GM15510 (cell line): ENCODE data around the gene TOMT.

ENCODE experiments used
- POLR2A ChIP-seq: IDR thresholded peaks from 3 replicates; pipeline ENCODE4 v1.6.1; 2011; ENCODE audit warnings: borderline replicate concordance; ENCODE audit not compliant: insufficient read length; ENCODE audit errors: extremely low read depth

Gene TOMT

DNA sequence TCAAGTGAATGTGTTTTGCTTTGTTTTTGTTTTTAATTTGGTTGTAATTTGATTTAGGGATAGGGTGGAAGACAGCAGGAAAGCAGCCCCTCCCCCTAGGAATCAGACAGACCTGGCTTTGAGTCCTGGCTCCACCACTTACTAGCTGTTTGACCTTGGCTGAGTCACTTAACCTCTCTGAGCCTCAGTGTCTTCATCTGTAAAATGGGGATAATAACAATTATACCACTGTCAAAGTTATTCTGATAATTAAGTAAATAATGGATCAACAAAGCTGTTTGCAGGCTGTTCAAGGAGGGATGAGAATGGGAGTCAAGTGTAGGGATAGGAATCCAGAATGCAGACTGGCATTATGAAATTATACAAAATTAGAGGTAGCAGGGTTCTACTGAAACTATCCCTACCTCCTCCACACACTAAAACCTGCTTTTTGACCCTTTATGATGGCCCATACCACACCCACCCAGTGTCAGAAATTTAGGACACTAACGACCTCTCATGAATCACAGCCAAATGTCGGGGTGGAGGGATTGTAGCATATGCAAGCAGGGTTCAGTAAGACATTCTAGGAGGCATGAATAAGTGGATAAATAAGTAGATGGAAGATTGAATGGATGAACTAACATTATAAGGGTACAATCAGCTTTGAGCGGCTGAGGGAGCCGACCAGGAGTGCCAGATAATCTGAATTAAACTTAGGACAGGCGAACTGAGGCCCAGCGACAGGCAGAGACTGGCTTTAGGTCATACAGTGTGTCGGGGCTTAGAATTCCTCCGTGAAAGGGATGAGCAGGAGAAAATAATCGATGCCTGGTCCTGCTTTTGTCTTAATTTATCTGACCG lies 5.8 kb downstream of the TOMT start:
- TF ChIP-seq POLR2A: no peak

DNA sequence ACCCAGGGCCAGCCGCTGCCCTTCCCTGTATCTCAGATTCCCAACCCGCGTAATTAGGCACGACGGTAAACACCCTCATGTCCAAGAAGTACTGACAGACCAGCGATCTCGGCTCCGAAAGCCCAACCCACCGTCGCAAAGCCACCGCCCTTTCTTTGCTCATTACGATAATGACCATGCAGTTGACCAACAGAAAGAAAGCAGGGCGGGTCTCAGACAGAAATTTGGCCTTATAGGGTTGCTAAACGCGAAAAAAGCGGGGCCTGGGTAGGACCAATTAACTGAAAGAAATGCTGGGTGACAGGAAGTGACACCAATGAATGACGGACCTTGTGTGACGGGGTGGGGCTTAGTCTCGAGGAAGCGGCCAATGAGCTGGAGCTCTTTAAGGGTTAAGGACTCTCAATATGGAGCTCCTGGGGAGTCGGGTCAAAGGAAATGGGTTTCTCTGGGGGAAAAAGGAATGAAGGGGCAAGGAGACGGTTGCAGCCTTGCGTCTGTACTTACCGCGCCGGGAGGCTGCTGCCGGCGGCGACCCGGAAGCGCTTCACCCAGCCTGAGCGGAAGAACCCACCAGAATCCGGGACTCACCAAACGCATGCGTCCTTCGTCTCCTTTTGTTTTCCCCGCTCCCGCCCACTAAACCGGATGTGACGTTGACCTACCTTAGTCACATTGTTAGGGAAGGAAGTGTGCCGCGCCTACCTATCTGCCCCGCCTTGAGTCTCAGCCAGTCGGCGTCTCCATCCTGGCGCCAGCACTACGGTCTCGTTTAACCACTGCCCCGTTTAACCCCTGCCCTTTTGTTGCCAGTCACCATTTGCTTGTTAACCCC lies 6.6 kb downstream of the TOMT start, which contains the start of gene ANAPC15:
Gene ANAPC15 (minus strand): TSS at position 553 of the 835 bp plus-strand sequence. CDS start 1,419 bp downstream, outside the sequence.
- TF ChIP-seq POLR2A: peak; percentile 98

DNA sequence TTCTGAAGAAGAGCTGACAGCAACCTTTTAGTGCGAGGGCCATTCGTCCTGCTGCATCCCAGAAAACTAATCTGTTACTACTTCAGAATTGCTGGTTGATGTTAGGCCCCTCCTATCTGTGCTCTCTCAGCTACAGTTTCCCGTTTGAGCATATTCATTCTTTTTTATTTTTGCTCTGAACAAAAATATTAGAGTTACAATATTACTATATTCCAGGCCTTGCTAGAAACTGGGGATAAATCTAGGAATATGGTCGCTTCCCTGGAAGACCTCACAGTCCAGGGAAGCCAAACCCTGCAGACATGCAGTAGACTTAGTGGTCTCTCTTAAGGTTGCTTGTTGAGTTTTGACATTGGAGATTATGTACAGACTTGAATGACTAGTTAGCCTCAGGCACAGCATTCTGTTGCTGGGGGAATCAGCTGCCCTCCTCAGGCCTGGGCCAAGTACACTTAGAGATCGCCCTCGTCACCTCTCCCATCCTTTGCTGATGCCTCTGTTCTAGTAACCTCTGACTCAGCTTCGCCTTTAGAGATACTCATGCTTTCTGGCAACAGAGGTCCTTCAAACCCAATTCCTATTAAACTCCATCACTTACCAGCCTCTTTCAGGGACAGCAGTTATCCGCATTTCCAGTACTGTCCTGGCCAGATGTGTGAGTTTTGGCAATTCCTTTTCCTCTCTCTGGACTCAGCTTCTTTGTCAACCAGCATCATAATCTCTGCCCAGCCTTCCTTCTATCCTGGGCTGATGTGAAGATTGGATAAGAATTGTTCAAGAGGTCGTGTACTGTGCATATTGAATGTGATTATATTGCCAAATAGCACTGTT lies 7.5 kb downstream of the TOMT start:
- no peak for TF ChIP-seq POLR2A

DNA sequence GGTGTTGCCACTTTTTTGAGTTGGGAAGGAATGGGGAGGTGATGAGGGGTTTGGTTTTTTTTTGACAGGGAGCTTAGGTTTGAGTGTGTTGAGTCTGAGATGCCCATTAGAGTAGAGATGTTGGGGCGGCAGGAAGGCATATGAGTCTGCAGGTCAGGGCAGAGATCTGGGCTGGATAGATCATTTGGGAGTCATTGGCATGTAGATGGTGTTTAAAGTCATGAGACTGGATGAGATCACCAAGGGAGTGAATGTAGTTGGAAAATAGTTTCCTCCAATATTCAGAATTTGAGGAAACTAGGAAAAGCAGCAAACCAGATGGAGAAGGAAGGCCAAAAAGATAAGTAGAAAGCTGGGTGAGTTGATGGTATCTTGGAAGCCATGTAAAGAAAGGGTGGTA lies 8.8 kb downstream of the TOMT start:
- TF ChIP-seq POLR2A: no peak

DNA sequence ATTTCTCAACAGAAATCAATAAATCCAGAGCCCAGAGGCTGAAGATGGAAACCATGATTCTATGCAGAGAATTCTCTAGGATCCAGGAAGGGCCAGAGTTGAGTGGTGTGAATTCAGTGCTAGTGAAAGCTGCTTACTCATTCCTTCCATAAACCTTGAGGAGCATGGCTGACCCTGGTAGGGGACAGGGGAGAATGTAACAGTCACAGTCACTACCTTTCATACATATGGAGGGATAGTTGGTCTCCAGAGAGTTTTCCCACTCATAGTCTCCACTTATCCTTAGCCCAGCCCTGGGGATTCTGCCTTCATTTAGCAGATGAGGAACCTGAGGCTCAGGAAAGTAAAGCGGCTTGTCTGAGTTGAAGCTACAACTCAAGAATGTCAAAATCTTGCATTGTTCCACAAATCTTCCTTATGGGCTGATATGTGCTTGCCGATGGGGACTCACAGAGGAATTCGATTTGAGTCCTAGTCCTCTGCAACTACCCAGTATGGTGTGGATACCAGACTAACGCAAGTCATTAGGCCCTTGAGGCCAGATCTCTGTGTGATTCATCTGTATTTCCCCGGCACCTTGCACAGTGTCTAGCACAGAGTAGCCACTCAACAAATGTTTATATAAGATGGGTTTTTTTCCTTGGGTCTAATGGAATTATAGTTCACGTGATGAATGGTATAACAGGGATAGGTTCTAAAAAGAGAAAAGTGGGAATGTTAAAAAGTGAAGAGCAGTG lies 10.5 kb downstream of the TOMT start:
- TF ChIP-seq POLR2A: no peak

DNA sequence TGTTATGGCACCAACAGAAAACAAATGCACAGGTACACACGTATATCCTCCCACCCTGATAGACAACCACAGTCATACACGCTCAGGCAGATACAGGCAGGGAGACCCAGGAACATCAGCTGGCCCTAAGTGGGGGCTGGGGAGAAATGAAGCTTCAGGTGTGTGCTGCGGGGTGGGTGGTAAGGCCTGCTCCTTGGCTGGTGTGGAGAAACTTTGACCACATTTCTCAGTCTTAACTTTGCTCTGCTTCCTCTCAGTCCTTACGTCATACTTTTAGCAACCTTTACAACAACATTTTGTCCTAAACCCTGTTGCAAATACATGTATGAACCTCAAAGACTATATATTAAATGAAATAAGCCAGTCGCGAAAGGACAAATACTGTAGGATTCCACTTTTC lies 13.5 kb downstream of the TOMT start:
- no peak for TF ChIP-seq POLR2A

DNA sequence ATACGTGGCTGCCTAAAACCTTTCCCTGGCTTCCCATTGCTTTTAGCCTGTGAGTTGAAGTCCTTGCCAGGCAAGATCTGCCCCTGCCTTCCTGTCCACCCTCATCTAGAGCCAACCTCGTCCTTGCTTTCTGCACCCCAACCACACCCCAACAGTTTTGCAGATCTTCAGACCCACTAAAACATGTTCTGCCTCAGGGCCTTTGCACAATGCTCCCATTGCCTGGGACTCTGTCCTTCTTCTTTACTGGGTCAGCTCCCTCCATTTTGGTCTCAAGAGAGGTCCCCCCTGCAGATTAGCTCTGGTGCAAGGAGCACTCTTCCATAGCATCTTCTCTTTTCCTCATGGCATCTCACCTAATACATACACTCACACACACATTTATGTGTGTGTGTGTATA lies 15.2 kb downstream of the TOMT start:
- TF ChIP-seq POLR2A: no peak

DNA sequence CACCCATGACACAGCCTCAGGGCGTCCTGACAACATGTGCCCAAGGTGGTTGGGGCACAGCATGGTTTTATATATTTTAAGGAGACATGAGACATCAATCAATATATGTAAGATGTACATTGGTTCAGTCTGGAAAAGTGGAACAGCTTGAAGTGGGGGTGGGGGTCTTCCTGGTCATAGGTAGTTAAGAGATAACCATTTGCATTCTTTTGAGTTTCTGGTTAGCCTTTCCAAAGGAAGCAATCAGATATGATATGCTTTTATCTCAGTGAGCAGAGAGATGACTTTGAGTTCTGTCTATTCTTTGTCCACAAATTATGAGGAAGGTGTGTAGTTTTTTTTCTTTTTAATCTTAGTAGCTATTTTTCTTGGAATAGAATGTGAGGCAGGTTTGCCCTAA lies 16.9 kb downstream of the TOMT start:
- TF ChIP-seq POLR2A: no peak

DNA sequence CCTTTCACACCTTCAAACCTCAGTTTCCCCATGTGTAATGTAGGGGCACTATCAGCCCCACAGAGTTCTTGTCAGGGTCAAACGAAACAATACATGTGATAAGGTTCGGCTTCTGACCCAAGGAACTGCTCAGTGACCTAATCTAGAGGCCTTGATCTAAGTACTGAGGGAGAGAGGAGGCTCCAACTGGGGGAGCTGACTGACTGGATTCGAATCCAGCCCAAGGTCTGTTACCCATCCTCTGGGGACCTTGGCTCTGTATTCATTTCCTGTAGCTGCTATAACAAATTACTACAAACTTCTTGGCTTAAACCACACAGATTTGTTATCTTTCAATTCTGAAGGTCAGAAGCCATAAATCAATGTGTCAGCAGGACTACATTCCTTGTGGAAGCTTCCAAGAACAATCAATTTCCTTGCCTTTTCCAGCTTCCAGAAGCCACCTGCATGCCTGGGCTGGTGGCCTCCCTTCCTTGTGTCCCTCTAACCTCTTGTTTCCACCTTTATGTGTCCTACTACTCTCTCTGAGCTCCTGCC lies 17.5 kb downstream of the TOMT start:
- no peak for TF ChIP-seq POLR2A

DNA sequence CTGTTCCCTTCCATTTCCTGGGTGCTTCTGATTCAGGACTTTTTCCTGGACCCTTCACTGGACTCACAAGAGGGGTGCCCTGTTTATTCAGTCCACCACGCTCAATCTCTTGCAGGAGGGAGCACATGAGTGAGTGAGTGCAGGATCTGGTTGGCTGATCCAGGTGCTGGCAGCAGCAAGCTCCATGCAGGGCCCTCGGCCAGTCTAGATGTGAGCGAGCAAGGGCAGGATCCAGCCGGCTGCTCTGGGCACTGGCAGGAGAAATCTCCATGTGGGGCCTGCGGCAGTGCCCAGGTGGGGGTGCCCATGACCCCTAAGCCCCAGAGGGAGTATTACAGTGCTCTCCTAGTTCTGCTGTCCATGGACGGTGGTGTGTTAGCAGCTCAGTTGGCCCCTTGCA lies 18.3 kb downstream of the TOMT start:
- TF ChIP-seq POLR2A: no peak

DNA sequence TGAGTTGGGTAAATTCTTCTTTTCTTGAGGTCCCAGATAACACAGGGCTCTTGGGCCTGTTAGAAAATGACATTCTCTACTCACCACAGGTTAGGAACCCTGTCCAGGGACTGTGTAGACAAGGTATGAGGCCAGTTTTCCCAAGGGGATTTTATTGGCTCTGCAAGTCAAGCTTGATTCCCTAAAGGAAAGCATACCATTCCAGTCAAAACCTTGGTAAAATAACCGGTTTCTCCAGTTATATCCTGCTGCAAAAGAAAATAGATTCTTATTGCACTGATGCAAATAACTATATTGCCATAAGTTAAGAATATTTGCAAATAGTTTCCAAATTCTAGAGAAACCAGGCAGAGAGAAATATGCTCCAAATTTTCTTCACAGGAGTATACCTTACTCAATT lies 20.2 kb downstream of the TOMT start:
- no peak for TF ChIP-seq POLR2A

DNA sequence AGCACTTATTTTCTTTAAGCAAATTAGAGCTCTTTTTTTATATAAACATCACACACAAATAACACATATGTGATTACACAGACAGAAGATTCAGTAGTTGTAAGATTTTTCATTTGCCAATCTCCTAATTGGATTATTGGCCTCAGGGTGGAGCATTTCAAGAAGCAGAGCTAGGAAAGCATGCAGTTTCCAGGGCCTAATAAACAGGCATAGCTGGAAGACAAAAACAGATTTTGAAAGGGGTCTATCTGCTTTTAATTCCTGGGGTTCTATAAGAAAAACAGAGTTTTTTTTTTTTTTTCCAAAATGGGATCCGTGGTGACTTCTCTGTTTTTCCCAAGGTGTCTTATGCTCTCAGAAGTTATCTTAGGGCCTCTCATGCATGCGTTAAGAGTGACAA lies 22.2 kb downstream of the TOMT start:
- no peak for TF ChIP-seq POLR2A

DNA sequence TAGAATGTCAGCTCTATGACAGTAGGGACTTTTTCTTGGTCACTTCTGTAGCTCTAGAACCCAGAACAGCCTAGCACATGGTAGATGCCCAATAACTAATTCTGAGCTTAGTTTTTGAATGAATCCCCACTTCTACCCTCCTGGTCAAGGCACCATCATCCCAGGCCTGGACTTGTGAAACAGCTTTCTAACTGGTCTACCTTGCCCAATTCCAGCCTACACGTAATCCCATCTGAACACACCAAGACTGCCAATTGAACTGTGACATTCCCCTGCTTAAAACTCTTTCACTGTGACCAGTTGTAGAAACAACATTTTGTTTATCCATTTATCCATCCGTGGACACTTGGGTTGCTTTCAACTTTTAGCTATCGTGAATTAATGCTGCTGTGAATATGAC lies 23.7 kb downstream of the TOMT start:
- TF ChIP-seq POLR2A: no peak

DNA sequence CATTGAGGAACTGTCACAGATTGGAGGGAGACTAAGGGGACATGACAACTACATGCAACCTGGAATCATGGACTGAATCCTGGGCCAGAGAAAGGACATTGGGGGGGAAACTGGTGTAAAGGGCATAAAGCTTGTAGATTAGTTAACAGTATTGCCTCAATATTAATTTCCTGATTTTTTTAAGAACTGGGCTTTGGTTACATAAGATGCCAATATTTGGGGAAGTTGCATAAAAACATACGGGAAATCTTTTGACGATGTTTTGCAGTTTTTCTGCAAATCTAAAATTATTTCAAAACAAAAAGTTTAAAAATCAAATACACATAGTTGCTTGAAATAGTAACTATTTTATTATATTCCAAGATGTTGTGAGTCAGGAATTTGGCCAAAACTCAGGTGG lies 26.9 kb downstream of the TOMT start:
- no peak for TF ChIP-seq POLR2A
